GM15510 (cell line): Measurements from ENCODE around the gene TMCO1.

ENCODE experiments used
- POLR2A ChIP-seq: IDR thresholded peaks from 3 replicates; pipeline ENCODE4 v1.6.1; 2011; ENCODE audit warnings: borderline replicate concordance; ENCODE audit not compliant: insufficient read length; ENCODE audit errors: extremely low read depth

The TMCO1 gene

GRCh38 chr1:165748550-165748949 lies 20.1 kb downstream of the TMCO1 start:
- TF ChIP-seq POLR2A, result no peak

GRCh38 chr1:165747632-165748447 lies 20.8 kb downstream of the TMCO1 start:
- TF ChIP-seq POLR2A, result no peak

GRCh38 chr1:165742194-165742593 lies 26.5 kb downstream of the TMCO1 start:
- TF ChIP-seq POLR2A, result no peak

- TF ChIP-seq POLR2A, result no peak
Measured at GRCh38 chr1:165738794-165739193, 29.9 kb downstream of the TMCO1 start.

- no peak for TF ChIP-seq POLR2A
Measured at GRCh38 chr1:165737196-165737595, 31.5 kb downstream of the TMCO1 start.

- no peak for TF ChIP-seq POLR2A
Measured at GRCh38 chr1:165734906-165735305, 33.8 kb downstream of the TMCO1 start.

- TF ChIP-seq POLR2A, result no peak
Measured at GRCh38 chr1:165726841-165727240, 41.8 kb downstream of the TMCO1 start.

GRCh38 chr1:165726169-165726568 lies 42.5 kb downstream of the TMCO1 start:
- no peak for TF ChIP-seq POLR2A

- TF ChIP-seq POLR2A, result no peak
Measured at GRCh38 chr1:165717918-165718515, 50.7 kb downstream of the TMCO1 start.

GRCh38 chr1:165712764-165713163 lies 55.9 kb downstream of the TMCO1 start:
- no peak for TF ChIP-seq POLR2A

GRCh38 chr1:165707984-165708706 lies 60.5 kb downstream of the TMCO1 start:
- no peak for TF ChIP-seq POLR2A

- TF ChIP-seq POLR2A, result no peak
Measured at GRCh38 chr1:165703648-165704047, 65.0 kb downstream of the TMCO1 start.

GRCh38 chr1:165699577-165699976 lies 69.1 kb downstream of the TMCO1 start:
- TF ChIP-seq POLR2A, result no peak

- no peak for TF ChIP-seq POLR2A
Measured at GRCh38 chr1:165698761-165699052, 70.0 kb downstream of the TMCO1 start.

- peak; percentile 90 for TF ChIP-seq POLR2A
Measured at GRCh38 chr1:165697881-165698760, 70.5 kb downstream of the TMCO1 start, which contains the start of gene ALDH9A1. ALDH9A1 (minus strand) TSS chr1:165698562; CDS start chr1:165698558, 4 bp downstream.
